ENCODE results near the gene TRA2A. TPM values are rescaled to one million over a fixed set of nuclear protein-coding genes. Genes with fewer than 3 reads are reported as not detected.

The TRA2A gene
- total and polyA plus RNA-seq, 2 donors (not counting 3 experiments of a cell fraction or from before 2014, with no cell fraction given): 55.1 to 112 TPM

DNA sequence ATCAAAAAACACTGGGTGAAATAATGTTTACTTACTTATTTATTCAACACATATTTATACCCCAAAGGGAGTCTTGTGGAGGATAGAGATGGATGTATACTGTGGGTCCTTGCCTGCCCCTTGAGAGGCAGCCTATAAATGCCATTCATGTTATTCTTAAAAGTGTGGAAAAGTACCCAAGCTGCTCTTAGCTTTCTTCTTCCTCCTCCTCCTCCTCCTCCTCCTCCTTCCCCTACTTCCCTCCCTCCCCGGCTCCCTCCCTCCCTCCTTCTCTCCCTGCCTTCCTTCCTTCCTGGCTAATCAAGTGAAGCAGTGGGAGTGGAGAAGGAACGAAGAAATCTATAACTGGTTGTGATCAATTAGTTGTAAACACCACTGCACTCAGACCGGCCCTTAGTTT lies 40.3 kb downstream of the TRA2A start:
- ChIA-PET POLR2A (no interaction called here), CTCF (interaction anchor here (1.0 to 3.1 kb wide), 5 partner anchors 40 to 218 kb away, joined by 3 to 10 read pairs (median 4); no protein-coding TSS in a partner anchor)
- Histone ChIP-seq H3K9me1 (replicated peaks; ENCODE audit: control insufficient read depth, extremely low read depth, insufficient read depth, low read length) (no peaks in the 10 kb centered on the region), H3K27ac (ENCODE audit: insufficient read depth, low read depth, low read length) (no peak overlapping the region), H2AFZ (ENCODE audit: low read depth, low read length) (no peak overlapping the region), H3K36me3 (ENCODE audit: control insufficient read depth in 2 of 2, extremely low read depth in 1 of 2, insufficient read depth in 2 of 2, low read length in 2 of 2) (no peaks in the 10 kb centered on the region), H4K20me1 (replicated peaks; ENCODE audit: control insufficient read depth, extremely low read depth, insufficient read depth, low read length) (no peaks in the 10 kb centered on the region), H3K79me2 (ENCODE audit: control insufficient read depth, insufficient read depth, low read length) (no peaks in the 10 kb centered on the region), H3K4me2 (ENCODE audit: insufficient read depth, low read length) (peak overlapping the region; percentile 43), H3K27me3 (ENCODE audit: control insufficient read depth in 2 of 2, insufficient read depth in 2 of 2, low read length in 2 of 2) (no peaks in the 10 kb centered on the region), H3K9me3 (replicated peaks; ENCODE audit: control insufficient read depth, insufficient read depth, low read length) (no peaks in the 10 kb centered on the region), H3K9ac (replicated peaks; ENCODE audit: extremely low read depth, insufficient read depth, low read length) (no peak overlapping the region), H3K4me3 (replicated peaks in 1 of 3; ENCODE audit: insufficient read depth in 1 of 3, low read depth in 1 of 3, low read length in 3 of 3) (no peak overlapping the region), H3K4me1 (ENCODE audit: control insufficient read depth, extremely low read depth, insufficient read depth, low read length) (peaks cover 2% of the 10 kb centered on the region)
- TF ChIP-seq GATA2 (IDR thresholded peaks at IDR 0.05; ENCODE audit: insufficient read depth, insufficient read length, low read depth, low read length) (no peak), POLR2AphosphoS5 (IDR thresholded peaks at IDR 0.05; ENCODE audit: insufficient read depth, low read depth, low read length) (no peak), JUN (IDR thresholded peaks at IDR 0.05; ENCODE audit: borderline replicate concordance, insufficient read depth, insufficient read length, low read depth) (no peak), EZH2 (IDR thresholded peaks at IDR 0.05; ENCODE audit: borderline replicate concordance, low read depth, low read length, severe bottlenecking) (no peak), MYC (IDR thresholded peaks at IDR 0.05; ENCODE audit: low read depth, low read length) (no peak), POLR2A (IDR thresholded peaks at IDR 0.05; ENCODE audit: low read depth, low read length) (no peak), FOS (IDR thresholded peaks at IDR 0.05; ENCODE audit: borderline replicate concordance, insufficient read depth, low read length) (no peak)
- TF ChIP-seq, protein P1, sequence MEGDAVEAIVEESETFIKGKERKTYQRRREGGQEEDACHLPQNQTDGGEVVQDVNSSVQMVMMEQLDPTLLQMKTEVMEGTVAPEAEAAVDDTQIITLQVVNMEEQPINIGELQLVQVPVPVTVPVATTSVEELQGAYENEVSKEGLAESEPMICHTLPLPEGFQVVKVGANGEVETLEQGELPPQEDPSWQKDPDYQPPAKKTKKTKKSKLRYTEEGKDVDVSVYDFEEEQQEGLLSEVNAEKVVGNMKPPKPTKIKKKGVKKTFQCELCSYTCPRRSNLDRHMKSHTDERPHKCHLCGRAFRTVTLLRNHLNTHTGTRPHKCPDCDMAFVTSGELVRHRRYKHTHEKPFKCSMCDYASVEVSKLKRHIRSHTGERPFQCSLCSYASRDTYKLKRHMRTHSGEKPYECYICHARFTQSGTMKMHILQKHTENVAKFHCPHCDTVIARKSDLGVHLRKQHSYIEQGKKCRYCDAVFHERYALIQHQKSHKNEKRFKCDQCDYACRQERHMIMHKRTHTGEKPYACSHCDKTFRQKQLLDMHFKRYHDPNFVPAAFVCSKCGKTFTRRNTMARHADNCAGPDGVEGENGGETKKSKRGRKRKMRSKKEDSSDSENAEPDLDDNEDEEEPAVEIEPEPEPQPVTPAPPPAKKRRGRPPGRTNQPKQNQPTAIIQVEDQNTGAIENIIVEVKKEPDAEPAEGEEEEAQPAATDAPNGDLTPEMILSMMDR (IDR thresholded peaks at IDR 0.05; ENCODE audit: extremely low read depth in 1 of 2, insufficient read depth in 1 of 2, low read depth in 1 of 2, low read length in 2 of 2): no peak
- TF ChIP-seq, protein P2, sequence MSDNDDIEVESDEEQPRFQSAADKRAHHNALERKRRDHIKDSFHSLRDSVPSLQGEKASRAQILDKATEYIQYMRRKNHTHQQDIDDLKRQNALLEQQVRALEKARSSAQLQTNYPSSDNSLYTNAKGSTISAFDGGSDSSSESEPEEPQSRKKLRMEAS (IDR thresholded peaks at IDR 0.05; ENCODE audit: insufficient read depth, insufficient read length): no peak
- dilution Hi-C loops (cut with MboI; ENCODE audit: extremely low pct_ligation_motif_present, low sequenced_read_pairs): no loop called here
- BruUV-seq (replicated peaks): no TSS peak
- intact Hi-C loops (cut with micrococcal nuclease): loop anchor here (2.0 kb wide), 1 partner anchor 17 kb away; no protein-coding TSS in a partner anchor
- FAIRE-seq (no peak), DNase-seq (ENCODE audit: low read depth, low spot score) (peak; percentile 26)
